Endothelial cell of umbilical vein (primary cell): Measurements from ENCODE around the gene TMEM233. TPM values are rescaled to one million over a fixed set of nuclear protein-coding genes. Genes with fewer than 3 reads are reported as not detected.

ENCODE experiments used
- BruUV-seq: library from RNA; stranded (reverse); fragments of 400-500 nt; replicated peaks from 2 replicates; lab custom pipeline; 2021; lab: Mats Ljungman, UMichigan
- CTCF ChIA-PET: fragments of 300-600, 350-600 bp; sonication (Branson Sonifier 250); formaldehyde crosslinking; loops from one replicate; lab custom pipeline; 2021; ENCODE audit warnings: antibody characterized with exemption, inconsistent platforms; lab: Charles Lee
- POLR2A ChIA-PET: fragments of 300-600, 350-600 bp; sonication (Branson Sonifier 250); formaldehyde crosslinking; loops from one replicate; lab custom pipeline; 2021; ENCODE audit warnings: antibody characterized with exemption, inconsistent platforms; lab: Charles Lee
- DNase-seq: peaks from one replicate; pipeline ENCODE4 v3.0.0-alpha.2; 2011; ENCODE audit warnings: low read depth, low spot score
- FAIRE-seq: peaks from 2 replicates; lab custom pipeline; 2011; peaks lifted over from hg19 to GRCh38; lab: Jason Lieb, UNC
- H2AFZ ChIP-seq: 2 replicates; pipeline ENCODE4 v1.6.0; 2012; ENCODE audit warnings: low read depth, low read length, control low read depth, inconsistent platforms
- H3K27ac ChIP-seq: 2 replicates; pipeline ENCODE4 v1.5.1; 2011; ENCODE audit warnings: low read depth, mild to moderate bottlenecking, control low read depth, low read length, moderate library complexity; ENCODE audit not compliant: insufficient read depth
- H3K27me3 ChIP-seq, 2 experiments: 2 replicates each; pipeline versions ENCODE4 v1.6.0 to v1.6.1; 2011; ENCODE audit warnings: low read length in 2 of 2, mixed read lengths in 1 of 2; ENCODE audit not compliant: control insufficient read depth in 2 of 2, insufficient read depth in 2 of 2
- H3K36me3 ChIP-seq, 2 experiments: 2 replicates in 1 of 2; 3 replicates in 1 of 2; pipeline ENCODE4 v1.5.1; 2011; ENCODE audit warnings: low read length in 2 of 2, mild to moderate bottlenecking in 1 of 2, moderate library complexity in 1 of 2; ENCODE audit not compliant: control insufficient read depth in 2 of 2, insufficient read depth in 2 of 2; ENCODE audit errors: extremely low read depth in 1 of 2
- H3K4me1 ChIP-seq: 3 replicates; pipeline ENCODE4 v1.5.1; 2011; ENCODE audit warnings: mild to moderate bottlenecking, low read length; ENCODE audit not compliant: control insufficient read depth, insufficient read depth; ENCODE audit errors: extremely low read depth
- H3K4me2 ChIP-seq: 2 replicates; pipeline ENCODE4 v1.6.1; 2011; ENCODE audit warnings: low read length, control low read depth, mixed read lengths; ENCODE audit not compliant: insufficient read depth
- H3K4me3 ChIP-seq, 3 experiments: fragments of 200-600 bp in 1 of 3; sonication (generic), shearing (Covaris generic) in 1 of 3; replicated peaks in 1 of 3; 2 replicates each; pipeline ENCODE4 v1.5.1; 2011 to 2016; ENCODE audit warnings: control low read depth in 3 of 3, low read length in 3 of 3, mild to moderate bottlenecking in 2 of 3, inconsistent platforms in 1 of 3, low read depth in 1 of 3, moderate library complexity in 1 of 3; ENCODE audit not compliant: insufficient read depth in 1 of 3
- H3K79me2 ChIP-seq: 2 replicates; pipeline ENCODE4 v1.6.0; 2012; ENCODE audit warnings: low read length, inconsistent platforms; ENCODE audit not compliant: control insufficient read depth, insufficient read depth
- H3K9ac ChIP-seq: replicated peaks from 2 replicates; pipeline ENCODE3; 2011; ENCODE audit warnings: low read length, control low read depth; ENCODE audit not compliant: insufficient read depth; ENCODE audit errors: extremely low read depth
- H3K9me1 ChIP-seq: replicated peaks from 3 replicates; pipeline ENCODE4 v1.6.0; 2011; ENCODE audit warnings: mild to moderate bottlenecking, low read length; ENCODE audit not compliant: control insufficient read depth, insufficient read depth; ENCODE audit errors: extremely low read depth
- H3K9me3 ChIP-seq: replicated peaks from 2 replicates; pipeline ENCODE4 v1.5.1; 2012; ENCODE audit warnings: low read length, inconsistent platforms; ENCODE audit not compliant: control insufficient read depth, insufficient read depth
- H4K20me1 ChIP-seq: replicated peaks from 2 replicates; pipeline ENCODE3; 2011; ENCODE audit warnings: mild to moderate bottlenecking, low read length; ENCODE audit not compliant: control insufficient read depth, insufficient read depth; ENCODE audit errors: extremely low read depth
- EZH2 ChIP-seq: IDR thresholded peaks from 2 replicates; pipeline ENCODE4 v1.6.1; 2012; ENCODE audit warnings: borderline replicate concordance, low read depth, mild to moderate bottlenecking, moderate library complexity, low read length, inconsistent platforms; ENCODE audit not compliant: severe bottlenecking
- FOS ChIP-seq: IDR thresholded peaks from 2 replicates; pipeline ENCODE4 v1.6.1; 2011; ENCODE audit warnings: mild to moderate bottlenecking, low read length, moderate library complexity, borderline replicate concordance; ENCODE audit not compliant: insufficient read depth
- GATA2 ChIP-seq: IDR thresholded peaks from 2 replicates; pipeline ENCODE4 v1.7.0; 2011; ENCODE audit warnings: low read depth, mild to moderate bottlenecking, moderate library complexity, mixed read lengths, low read length; ENCODE audit not compliant: insufficient read length, insufficient read depth
- JUN ChIP-seq: IDR thresholded peaks from 2 replicates; pipeline ENCODE4 v1.6.1; 2011; ENCODE audit warnings: borderline replicate concordance, low read depth; ENCODE audit not compliant: insufficient read length, insufficient read depth
- MAX ChIP-seq: IDR thresholded peaks from 2 replicates; pipeline ENCODE4 v1.6.1; 2011; ENCODE audit not compliant: insufficient read depth, insufficient read length
- MYC ChIP-seq: IDR thresholded peaks from one replicate; pipeline ENCODE4 v1.6.1; 2011; ENCODE audit warnings: mild to moderate bottlenecking, low read depth, low read length
- POLR2A ChIP-seq: IDR thresholded peaks from 2 replicates; pipeline ENCODE4 v1.6.1; 2012; ENCODE audit warnings: low read depth, mild to moderate bottlenecking, control low read depth, low read length
- POLR2AphosphoS5 ChIP-seq: IDR thresholded peaks from 2 replicates; pipeline ENCODE4 v1.6.1; 2012; ENCODE audit warnings: low read depth, mild to moderate bottlenecking, control low read depth, low read length, moderate library complexity; ENCODE audit not compliant: insufficient read depth
- dilution Hi-C: fragments of 300-500 bp; cut with MboI; formaldehyde crosslinking; loops from one replicate; pipeline ENCODE4 v1.15.0; 2019; ENCODE audit warnings: low sequenced_read_pairs; ENCODE audit not compliant: extremely low pct_ligation_motif_present
- intact Hi-C: fragments of 100-400 bp; cut with micrococcal nuclease; formaldehyde crosslinking; loops from one replicate; pipeline ENCODE4 v1.10.0; 2022
- polyA plus RNA-seq, 4 experiments: library from polyadenylated mRNA; depleted of rRNA in 3 of 4; stranded (reverse) in 3 of 4; unstranded in 1 of 4; fragments of >200 nt; gene quantifications; 2 replicates each; pipeline versions ENCODE4 v1.2.1 to v1.2.3, GENCODE V29; 2011 to 2012; ENCODE audit warnings: missing spikeins in 1 of 4
- total RNA-seq: library from RNA; stranded (reverse); gene quantifications from 2 replicates; pipeline ENCODE4 v1.2.3, GENCODE V29; 2021
- TF ChIP-seq, protein P1 (sequence below), 2 donors: IDR thresholded peaks; 1 replicate in 1 of 2; 2 replicates in 1 of 2; pipeline ENCODE4 v1.5.1; 2011; ENCODE audit warnings: low read length in 2 of 2, mild to moderate bottlenecking in 2 of 2, moderate library complexity in 2 of 2, control low read depth in 1 of 2, inconsistent platforms in 1 of 2, low read depth in 1 of 2; ENCODE audit not compliant: insufficient read depth in 1 of 2; ENCODE audit errors: extremely low read depth in 1 of 2

The TMEM233 gene
- total and polyA plus RNA-seq, 2 donors (not counting 3 experiments of a cell fraction or from before 2014, with no cell fraction given): 0.01 TPM; not detected in 1

DNA sequence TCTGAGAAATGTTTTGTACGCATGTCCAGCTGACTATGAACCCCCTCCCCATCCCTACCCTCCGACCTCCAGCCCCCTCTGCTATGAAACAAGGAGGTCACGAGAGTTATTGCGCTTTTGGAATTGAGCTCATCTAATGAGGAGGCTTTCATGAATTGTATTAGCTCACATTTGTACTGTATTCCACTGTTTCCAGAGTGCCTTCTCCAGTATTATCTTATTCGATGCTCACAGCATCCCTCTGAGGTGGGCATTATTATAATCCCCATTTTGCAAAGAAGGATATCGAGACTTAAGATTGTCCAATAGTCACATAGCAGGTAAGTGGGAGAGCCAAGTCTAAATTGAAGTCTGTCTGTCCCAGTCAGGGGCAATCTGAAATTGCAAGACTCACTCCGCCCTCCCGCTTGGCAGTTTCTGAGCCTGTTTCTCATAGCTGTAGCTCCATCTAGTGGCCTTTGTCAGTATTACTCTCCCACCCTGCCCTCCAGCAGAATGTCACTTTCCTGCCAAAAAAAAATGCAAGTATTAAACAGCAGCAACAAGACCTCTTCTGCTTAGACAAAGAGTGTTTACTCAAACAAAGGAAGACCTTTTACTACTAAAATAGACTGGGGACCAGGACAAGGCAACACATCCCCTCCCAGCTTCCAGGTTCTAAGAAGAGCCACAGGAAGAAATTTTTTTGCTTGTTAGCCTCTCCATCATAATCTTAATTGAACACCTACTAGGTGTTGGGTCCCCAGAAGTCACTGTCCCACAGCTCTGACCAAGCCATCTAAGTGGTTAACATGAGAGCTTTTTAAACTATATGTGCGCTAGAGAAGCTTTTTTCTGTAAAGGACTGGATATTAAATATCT is 48.6 kb upstream of the TMEM233 start:
- H3K4me2 ChIP-seq: no peak overlapping the region
- H3K4me1 ChIP-seq: no peaks in the 10 kb centered on the region
- no peaks in the 10 kb centered on the region for H3K27me3 ChIP-seq
- DNase-seq (peak; percentile 76), FAIRE-seq (peak; percentile 81)
- no TSS peak for BruUV-seq
- no peaks in the 10 kb centered on the region for H4K20me1 ChIP-seq
- no peak for TF ChIP-seq POLR2AphosphoS5
- TF ChIP-seq FOS: no peak
- TF ChIP-seq, protein P1, sequence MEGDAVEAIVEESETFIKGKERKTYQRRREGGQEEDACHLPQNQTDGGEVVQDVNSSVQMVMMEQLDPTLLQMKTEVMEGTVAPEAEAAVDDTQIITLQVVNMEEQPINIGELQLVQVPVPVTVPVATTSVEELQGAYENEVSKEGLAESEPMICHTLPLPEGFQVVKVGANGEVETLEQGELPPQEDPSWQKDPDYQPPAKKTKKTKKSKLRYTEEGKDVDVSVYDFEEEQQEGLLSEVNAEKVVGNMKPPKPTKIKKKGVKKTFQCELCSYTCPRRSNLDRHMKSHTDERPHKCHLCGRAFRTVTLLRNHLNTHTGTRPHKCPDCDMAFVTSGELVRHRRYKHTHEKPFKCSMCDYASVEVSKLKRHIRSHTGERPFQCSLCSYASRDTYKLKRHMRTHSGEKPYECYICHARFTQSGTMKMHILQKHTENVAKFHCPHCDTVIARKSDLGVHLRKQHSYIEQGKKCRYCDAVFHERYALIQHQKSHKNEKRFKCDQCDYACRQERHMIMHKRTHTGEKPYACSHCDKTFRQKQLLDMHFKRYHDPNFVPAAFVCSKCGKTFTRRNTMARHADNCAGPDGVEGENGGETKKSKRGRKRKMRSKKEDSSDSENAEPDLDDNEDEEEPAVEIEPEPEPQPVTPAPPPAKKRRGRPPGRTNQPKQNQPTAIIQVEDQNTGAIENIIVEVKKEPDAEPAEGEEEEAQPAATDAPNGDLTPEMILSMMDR (IDR thresholded peaks at IDR 0.05; ENCODE audit: extremely low read depth in 1 of 2, insufficient read depth in 1 of 2, low read depth in 1 of 2, low read length in 2 of 2): peak; percentile 63 to 76
- H2AFZ ChIP-seq: no peak overlapping the region
- no peak overlapping the region for H3K27ac ChIP-seq
- H3K4me3 ChIP-seq: no peak overlapping the region
- intact Hi-C loops (loop anchor here (1.0 kb wide), 3 partner anchors 101 to 1140 kb away; no protein-coding TSS in a partner anchor), dilution Hi-C loops (no loop called here)
- H3K9me1 ChIP-seq: no peaks in the 10 kb centered on the region
- POLR2A ChIA-PET: no interaction called here
- no peaks in the 10 kb centered on the region for H3K36me3 ChIP-seq
- CTCF ChIA-PET: interaction anchor here (0.5 to 2.4 kb wide), 25 partner anchors 11 to 1670 kb away, joined by 3 to 19 read pairs (median 3); partner anchors contain the start of gene PRKAB1
- no peak overlapping the region for H3K9ac ChIP-seq
- no peaks in the 10 kb centered on the region for H3K79me2 ChIP-seq
- no peaks in the 10 kb centered on the region for H3K9me3 ChIP-seq

- Histone ChIP-seq H3K9me3 (no peaks in the 10 kb centered on the region), H3K4me2 (no peak overlapping the region), H3K9ac (no peak overlapping the region), H3K27ac (no peak overlapping the region), H3K27me3 (no peaks in the 10 kb centered on the region), H3K36me3 (no peaks in the 10 kb centered on the region), H3K9me1 (no peaks in the 10 kb centered on the region), H2AFZ (no peak overlapping the region), H4K20me1 (no peaks in the 10 kb centered on the region), H3K79me2 (no peaks in the 10 kb centered on the region), H3K4me3 (no peak overlapping the region), H3K4me1 (no peaks in the 10 kb centered on the region)
- intact Hi-C loops: no loop called here
- FAIRE-seq (no peak), DNase-seq (no peak)
- no TSS peak for BruUV-seq
- POLR2A ChIA-PET: no interaction called here
- dilution Hi-C loops: no loop called here
- TF ChIP-seq GATA2: no peak
- no peak for TF ChIP-seq MAX
- TF ChIP-seq EZH2: no peak
- no peak for TF ChIP-seq MYC
- TF ChIP-seq JUN: no peak
- no peak for TF ChIP-seq POLR2A
- TF ChIP-seq, protein P1 (IDR thresholded peaks at IDR 0.05; ENCODE audit: extremely low read depth in 1 of 2, insufficient read depth in 1 of 2, low read depth in 1 of 2, low read length in 2 of 2): no peak
- TF ChIP-seq FOS: no peak
- no peak for TF ChIP-seq POLR2AphosphoS5
- CTCF ChIA-PET: interaction anchor here (1.0 to 3.2 kb wide), 5 partner anchors 29 to 1672 kb away, joined by 3 to 8 read pairs (median 5); no protein-coding TSS in a partner anchor
These were observed 47.2 kb upstream of the TMEM233 start for GRCh38 chr12:119546340-119546739.
